Measurements from ENCODE around the gene RAB22A.

DNA sequence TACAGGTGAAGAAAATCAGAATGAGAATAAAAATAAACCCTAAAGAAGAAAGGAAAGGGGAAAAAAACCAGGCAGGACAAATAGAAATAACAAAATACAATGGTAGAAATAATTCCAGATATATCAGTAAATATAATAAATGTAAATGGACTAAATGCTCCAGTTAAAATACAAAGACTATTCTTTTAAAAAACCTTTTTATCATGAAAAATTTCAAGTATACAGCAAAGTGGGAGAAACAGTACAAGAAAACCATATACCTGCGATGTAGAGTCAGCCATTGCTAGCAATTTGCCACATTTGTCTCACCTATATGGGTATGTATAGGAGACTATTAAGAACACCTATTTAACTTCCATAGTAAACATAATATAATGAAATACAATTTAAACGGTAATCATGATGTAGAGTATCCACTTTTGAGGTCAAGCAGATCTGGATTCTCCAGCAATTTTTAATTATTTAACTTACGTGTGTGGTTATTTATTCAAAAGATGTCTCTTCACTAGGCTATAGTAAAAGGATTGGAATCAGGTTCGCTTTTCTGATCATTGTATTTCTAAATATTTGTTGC, 78.6 kb downstream of the RAB22A start:
- TF ChIP-seq, protein P1, sequence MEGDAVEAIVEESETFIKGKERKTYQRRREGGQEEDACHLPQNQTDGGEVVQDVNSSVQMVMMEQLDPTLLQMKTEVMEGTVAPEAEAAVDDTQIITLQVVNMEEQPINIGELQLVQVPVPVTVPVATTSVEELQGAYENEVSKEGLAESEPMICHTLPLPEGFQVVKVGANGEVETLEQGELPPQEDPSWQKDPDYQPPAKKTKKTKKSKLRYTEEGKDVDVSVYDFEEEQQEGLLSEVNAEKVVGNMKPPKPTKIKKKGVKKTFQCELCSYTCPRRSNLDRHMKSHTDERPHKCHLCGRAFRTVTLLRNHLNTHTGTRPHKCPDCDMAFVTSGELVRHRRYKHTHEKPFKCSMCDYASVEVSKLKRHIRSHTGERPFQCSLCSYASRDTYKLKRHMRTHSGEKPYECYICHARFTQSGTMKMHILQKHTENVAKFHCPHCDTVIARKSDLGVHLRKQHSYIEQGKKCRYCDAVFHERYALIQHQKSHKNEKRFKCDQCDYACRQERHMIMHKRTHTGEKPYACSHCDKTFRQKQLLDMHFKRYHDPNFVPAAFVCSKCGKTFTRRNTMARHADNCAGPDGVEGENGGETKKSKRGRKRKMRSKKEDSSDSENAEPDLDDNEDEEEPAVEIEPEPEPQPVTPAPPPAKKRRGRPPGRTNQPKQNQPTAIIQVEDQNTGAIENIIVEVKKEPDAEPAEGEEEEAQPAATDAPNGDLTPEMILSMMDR (conservative IDR thresholded peaks at IDR 0.05 in 1 of 2, IDR thresholded peaks at IDR 0.05 in 1 of 2; ENCODE audit: low read depth in 1 of 2, low read length in 2 of 2) = no peak
- TF ChIP-seq EZH2 (IDR thresholded peaks at IDR 0.05; ENCODE audit: low read length, missing control alignments) = no peak
